PC-9 (cell line): Measurements from ENCODE around the gene RCBTB2. TPM values are rescaled to one million over a fixed set of nuclear protein-coding genes. Genes with fewer than 3 reads are reported as not detected.

ENCODE experiments used
- BruUV-seq: library from RNA; stranded (reverse); fragments of 400-500 nt; replicated peaks from 2 replicates; lab custom pipeline; 2021; lab: Mats Ljungman, UMichigan
- CTCF ChIA-PET: fragments of 300-600 bp; sonication (Branson Sonifier 250); formaldehyde crosslinking; loops from one replicate; lab custom pipeline; 2022; ENCODE audit warnings: antibody characterized with exemption; lab: Charles Lee
- POLR2A ChIA-PET: fragments of 300-600 bp; sonication (Branson Sonifier 250); formaldehyde crosslinking; loops from one replicate; lab custom pipeline; 2022; ENCODE audit warnings: antibody characterized with exemption; ENCODE audit not compliant: unreplicated experiment; lab: Charles Lee
- DNase-seq, 2 experiments: peaks; one replicate each; pipeline versions ENCODE4 v3.0.0 to v3.0.0-alpha.2; 2015 to 2022; ENCODE audit warnings: mixed read lengths in 1 of 2
- H2AFZ ChIP-seq: fragments of 200-600 bp; sonication (generic); 2 replicates; pipeline ENCODE4 v1.8.1; 2017; ENCODE audit warnings: antibody characterized with exemption
- H3F3A ChIP-seq: fragments of 200-600 bp; sonication (generic); 2 replicates; pipeline ENCODE4 v1.8.1; 2017; ENCODE audit warnings: antibody characterized with exemption, mild to moderate bottlenecking, low read depth; ENCODE audit not compliant: insufficient read depth
- H3K27ac ChIP-seq: fragments of 200-600 bp; sonication (generic); 2 replicates; pipeline ENCODE4 v1.6.1; 2016; ENCODE audit warnings: mixed run types
- H3K27me3 ChIP-seq: fragments of 200-600 bp; sonication (generic); 2 replicates; pipeline ENCODE4 v1.6.1; 2016; ENCODE audit warnings: low read depth, mixed run types; ENCODE audit not compliant: insufficient read depth
- H3K36me3 ChIP-seq: fragments of 200-600 bp; sonication (generic); 2 replicates; pipeline ENCODE4 v1.6.1; 2016; ENCODE audit warnings: low read depth, mixed run types
- H3K4me1 ChIP-seq: fragments of 200-600 bp; sonication (generic); replicated peaks from 2 replicates; pipeline ENCODE4 v1.6.1; 2016; ENCODE audit warnings: mixed run types; ENCODE audit not compliant: insufficient read depth
- H3K4me2 ChIP-seq: fragments of 200-600 bp; sonication (generic); 2 replicates; pipeline ENCODE4 v1.6.1; 2017; ENCODE audit warnings: mixed run types
- H3K4me3 ChIP-seq: fragments of 200-600 bp; sonication (generic); 2 replicates; pipeline ENCODE4 v1.6.1; 2016; ENCODE audit warnings: mixed run types
- H3K79me2 ChIP-seq: fragments of 200-600 bp; sonication (generic); 2 replicates; pipeline ENCODE4 v1.6.1; 2017; ENCODE audit warnings: low read depth, mixed run types
- H3K9me2 ChIP-seq: fragments of 200-600 bp; sonication (generic); 2 replicates; pipeline ENCODE4 v1.8.1; 2017; ENCODE audit warnings: mild to moderate bottlenecking; ENCODE audit not compliant: insufficient read depth
- H3K9me3 ChIP-seq: fragments of 200-600 bp; sonication (generic); 2 replicates; pipeline ENCODE4 v1.8.1; 2016; ENCODE audit warnings: low read depth; ENCODE audit not compliant: insufficient read depth
- H4K20me1 ChIP-seq: fragments of 200-600 bp; sonication (generic); 2 replicates; pipeline ENCODE4 v1.8.1; 2017; ENCODE audit not compliant: insufficient read depth
- EZH2 ChIP-seq: fragments of 200-600 bp; sonication (generic); IDR thresholded peaks from 2 replicates; pipeline ENCODE4 v1.8.0; 2017; ENCODE audit warnings: antibody characterized with exemption, low read depth
- intact Hi-C: fragments of 100-400 bp; cut with micrococcal nuclease; formaldehyde crosslinking; loops from one replicate; pipeline ENCODE4 v1.10.0; 2022; ENCODE audit not compliant: unreplicated experiment
- total RNA-seq: library from RNA; stranded (reverse); gene quantifications from 2 replicates; pipeline ENCODE4 v1.2.3, GENCODE V29; 2021
- TF ChIP-seq, protein P1 (sequence below): fragments of 200-600 bp; sonication (generic); conservative IDR thresholded peaks from 2 replicates; pipeline ENCODE4 v1.6.1; 2017; ENCODE audit warnings: mixed run types, antibody characterized with exemption, mild to moderate bottlenecking, moderate library complexity

The RCBTB2 gene
- total RNA-seq, 1 experiment from 2014 or later, result 2.6 TPM

DNA sequence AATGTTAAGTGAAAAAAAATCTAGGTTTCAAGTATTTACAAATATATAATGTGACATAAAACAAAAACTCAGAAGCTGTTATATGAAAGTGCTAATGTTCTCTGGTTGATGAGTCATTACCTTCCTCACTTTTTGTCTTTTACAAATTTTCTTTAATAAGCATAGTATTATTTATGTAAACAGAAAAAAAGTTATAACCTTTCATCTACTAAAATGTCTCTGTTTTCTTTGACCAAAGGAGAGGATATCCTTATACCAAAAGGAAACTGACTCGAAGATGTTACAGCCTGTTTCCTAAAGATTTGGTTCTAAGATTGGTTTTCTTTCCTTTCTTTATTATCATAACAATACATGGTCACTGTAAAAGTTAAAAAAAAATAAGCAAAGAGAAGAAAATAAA lies 38.0 kb downstream of the RCBTB2 start:
- Histone ChIP-seq H3K27me3 (no peaks in the 10 kb centered on the region), H3F3A (peaks cover 5% of the 10 kb centered on the region; the same call in 1 of the 2 replicates), H3K9me2 (no peaks in the 10 kb centered on the region), H2AFZ (no peak overlapping the region), H3K9me3 (no peaks in the 10 kb centered on the region), H3K4me2 (no peak overlapping the region), H3K4me1 (0 out of 2 replicates have a peak, but pooled peaks cover 4% of the 10 kb centered on the region), H3K79me2 (no peaks in the 10 kb centered on the region), H3K27ac (no peak overlapping the region), H3K4me3 (no peak overlapping the region), H3K36me3 (no peaks in the 10 kb centered on the region), H4K20me1 (no peaks in the 10 kb centered on the region)
- POLR2A ChIA-PET, result interaction anchor here (0.6 kb wide), 1 partner anchor 468 kb away, joined by 4 read pairs; no protein-coding TSS in a partner anchor
- CTCF ChIA-PET, result no interaction called here
- TF ChIP-seq EZH2, result no peak
- TF ChIP-seq, protein P1, sequence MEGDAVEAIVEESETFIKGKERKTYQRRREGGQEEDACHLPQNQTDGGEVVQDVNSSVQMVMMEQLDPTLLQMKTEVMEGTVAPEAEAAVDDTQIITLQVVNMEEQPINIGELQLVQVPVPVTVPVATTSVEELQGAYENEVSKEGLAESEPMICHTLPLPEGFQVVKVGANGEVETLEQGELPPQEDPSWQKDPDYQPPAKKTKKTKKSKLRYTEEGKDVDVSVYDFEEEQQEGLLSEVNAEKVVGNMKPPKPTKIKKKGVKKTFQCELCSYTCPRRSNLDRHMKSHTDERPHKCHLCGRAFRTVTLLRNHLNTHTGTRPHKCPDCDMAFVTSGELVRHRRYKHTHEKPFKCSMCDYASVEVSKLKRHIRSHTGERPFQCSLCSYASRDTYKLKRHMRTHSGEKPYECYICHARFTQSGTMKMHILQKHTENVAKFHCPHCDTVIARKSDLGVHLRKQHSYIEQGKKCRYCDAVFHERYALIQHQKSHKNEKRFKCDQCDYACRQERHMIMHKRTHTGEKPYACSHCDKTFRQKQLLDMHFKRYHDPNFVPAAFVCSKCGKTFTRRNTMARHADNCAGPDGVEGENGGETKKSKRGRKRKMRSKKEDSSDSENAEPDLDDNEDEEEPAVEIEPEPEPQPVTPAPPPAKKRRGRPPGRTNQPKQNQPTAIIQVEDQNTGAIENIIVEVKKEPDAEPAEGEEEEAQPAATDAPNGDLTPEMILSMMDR, result no peak
- no peak for DNase-seq
- intact Hi-C loops, result no loop called here
- no TSS peak for BruUV-seq

DNA sequence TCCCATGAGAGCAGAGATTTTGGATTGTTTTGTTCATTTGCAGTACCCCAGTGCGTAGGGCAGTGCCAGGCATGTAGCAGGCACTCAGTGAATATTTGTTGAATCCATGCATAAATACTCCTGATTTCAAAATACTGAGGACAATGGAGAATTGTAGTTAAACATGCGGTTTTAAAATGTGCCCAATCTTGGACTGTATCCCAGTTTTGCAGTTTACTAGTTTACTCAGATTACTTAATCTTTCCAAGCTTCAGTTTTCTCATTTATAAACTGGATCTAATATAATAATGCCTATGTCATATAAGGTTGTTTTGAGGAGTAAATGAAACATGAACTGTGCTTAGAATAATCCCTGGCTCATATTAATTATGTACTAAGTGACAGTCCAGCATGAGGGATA lies 39.0 kb downstream of the RCBTB2 start:
- Histone ChIP-seq H3K4me2 (no peak overlapping the region), H3K27ac (no peak overlapping the region), H2AFZ (no peak overlapping the region), H3K9me2 (no peaks in the 10 kb centered on the region), H3F3A (peaks cover 5% of the 10 kb centered on the region; the same call in 1 of the 2 replicates), H3K4me1 (0 out of 2 replicates have a peak, but pooled peaks cover 4% of the 10 kb centered on the region), H3K4me3 (no peak overlapping the region), H3K27me3 (no peaks in the 10 kb centered on the region), H4K20me1 (no peaks in the 10 kb centered on the region), H3K36me3 (no peaks in the 10 kb centered on the region), H3K9me3 (no peaks in the 10 kb centered on the region), H3K79me2 (no peaks in the 10 kb centered on the region)
- BruUV-seq, result no TSS peak
- intact Hi-C loops, result no loop called here
- POLR2A ChIA-PET, result no interaction called here
- CTCF ChIA-PET, result no interaction called here
- DNase-seq, result peak in 1 of 2 experiments; percentile 39
- TF ChIP-seq, protein P1, result no peak
- no peak for TF ChIP-seq EZH2

DNA sequence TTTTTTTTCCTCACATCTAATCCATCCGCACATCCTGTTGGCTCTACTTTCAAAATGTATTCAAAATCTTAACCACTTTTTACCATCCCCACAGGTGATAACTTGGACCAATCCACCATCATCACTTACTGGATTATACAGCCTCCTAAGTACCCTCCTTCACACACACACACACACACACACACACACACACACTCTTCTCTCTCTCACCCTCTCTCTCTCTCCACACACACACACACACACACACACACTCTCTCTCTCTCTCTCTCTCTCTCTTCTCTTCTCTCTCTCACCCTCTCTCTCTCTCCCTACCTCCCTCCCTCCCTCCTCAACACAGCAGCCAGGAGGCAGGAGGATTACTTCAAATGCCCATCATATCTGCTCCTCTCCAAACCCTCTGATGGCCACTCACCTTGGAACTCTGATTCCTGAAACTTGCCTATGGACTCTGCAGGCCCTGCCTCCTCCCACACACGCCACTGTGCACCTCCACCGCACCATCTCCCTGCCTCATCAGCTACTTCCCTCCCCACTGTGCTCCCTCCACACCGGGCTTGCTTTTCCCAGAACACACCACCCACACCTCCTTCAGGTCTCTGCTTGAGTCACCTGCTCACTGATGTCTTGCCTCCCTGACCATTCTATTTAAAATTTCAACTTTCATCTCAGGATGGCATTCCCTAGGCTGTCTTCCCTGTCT lies 39.7 kb downstream of the RCBTB2 start:
- intact Hi-C loops, result no loop called here

More for the DNA sequence above, 39.7 kb downstream of the RCBTB2 start:
- Histone ChIP-seq H3K4me2 (no peak overlapping the region), H3K36me3 (no peaks in the 10 kb centered on the region), H3K4me3 (no peak overlapping the region), H3K27ac (no peak overlapping the region), H2AFZ (no peak overlapping the region), H4K20me1 (no peaks in the 10 kb centered on the region), H3K27me3 (no peaks in the 10 kb centered on the region), H3K79me2 (no peaks in the 10 kb centered on the region), H3F3A (peaks cover 5% of the 10 kb centered on the region; the same call in 1 of the 2 replicates), H3K9me2 (no peaks in the 10 kb centered on the region), H3K4me1 (0 out of 2 replicates have a peak, but pooled peaks cover 4% of the 10 kb centered on the region), H3K9me3 (no peaks in the 10 kb centered on the region)
- no peak for TF ChIP-seq EZH2
- TF ChIP-seq, protein P1, result no peak
- DNase-seq, result no peak
- ChIA-PET POLR2A (no interaction called here), CTCF (no interaction called here)
- BruUV-seq, result no TSS peak
